Inferior parietal cortex (tissue), 1 donor: ENCODE data around the gene ITPKB.

Source experiments
- DNase-seq: peaks from one replicate; pipeline ENCODE4 v3.0.0-alpha.2; 2016; ENCODE audit errors: extremely low spot score

Gene ITPKB

GRCh38 chr1:226665505-226666163, 73.4 kb downstream of the ITPKB start:
- DNase-seq = no peak

DNA sequence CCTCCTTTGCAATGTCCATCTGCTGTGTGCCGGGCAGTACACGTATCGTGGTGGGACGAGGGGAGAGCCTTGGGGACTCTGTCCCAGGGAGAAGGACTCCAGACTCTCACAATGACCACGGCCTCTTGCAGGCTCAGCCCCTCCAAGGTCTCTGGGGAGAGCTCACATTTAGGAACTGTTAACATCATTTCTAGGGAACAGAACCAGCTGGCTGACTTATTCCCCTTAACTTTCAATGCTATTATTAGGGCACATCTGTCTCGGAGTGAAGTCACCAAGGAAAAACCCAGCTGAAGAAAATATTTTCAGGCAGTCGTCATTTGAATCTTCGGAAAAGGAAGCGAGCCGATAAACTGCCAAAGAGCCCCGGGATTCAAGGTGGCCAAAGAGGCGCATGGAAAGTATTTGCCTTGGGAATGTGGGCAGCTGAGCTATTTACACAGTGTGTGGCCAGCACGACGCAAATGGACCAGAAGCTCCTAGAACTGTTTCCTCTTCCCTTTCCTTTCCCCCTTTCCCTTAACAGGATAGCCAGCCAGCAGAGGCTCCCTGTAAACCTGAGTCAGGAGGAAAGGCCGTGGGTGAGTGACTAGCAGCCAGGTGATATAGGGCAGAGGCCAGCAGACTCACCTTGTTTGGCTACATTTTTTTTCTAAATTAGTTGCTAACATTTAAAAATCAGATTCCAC, 74.5 kb downstream of the ITPKB start:
- DNase-seq = no peak

DNA sequence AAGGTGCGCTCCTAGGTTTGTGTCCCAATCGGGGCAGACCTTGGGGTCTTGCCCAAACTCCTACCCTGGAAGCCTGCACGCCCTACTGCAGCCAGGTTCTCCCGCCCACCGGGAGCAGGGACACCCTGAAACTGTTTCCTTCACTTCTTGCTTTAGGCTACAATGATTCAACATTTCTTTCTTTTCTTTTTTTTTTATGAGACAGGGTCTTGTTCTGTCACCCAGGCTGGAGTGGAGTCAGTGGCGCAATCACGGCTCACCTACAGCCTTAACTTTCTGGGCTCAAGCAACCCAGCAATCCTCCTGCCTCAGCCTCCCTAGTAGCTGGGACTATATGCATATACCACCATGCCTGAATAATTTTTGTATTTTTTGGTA, 75.8 kb downstream of the ITPKB start:
- DNase-seq = no peak

GRCh38 chr1:226662642-226663326, 76.3 kb downstream of the ITPKB start:
- DNase-seq = no peak

- no peak for DNase-seq
Measured at GRCh38 chr1:226661965-226662364, 77.1 kb downstream of the ITPKB start.

DNA sequence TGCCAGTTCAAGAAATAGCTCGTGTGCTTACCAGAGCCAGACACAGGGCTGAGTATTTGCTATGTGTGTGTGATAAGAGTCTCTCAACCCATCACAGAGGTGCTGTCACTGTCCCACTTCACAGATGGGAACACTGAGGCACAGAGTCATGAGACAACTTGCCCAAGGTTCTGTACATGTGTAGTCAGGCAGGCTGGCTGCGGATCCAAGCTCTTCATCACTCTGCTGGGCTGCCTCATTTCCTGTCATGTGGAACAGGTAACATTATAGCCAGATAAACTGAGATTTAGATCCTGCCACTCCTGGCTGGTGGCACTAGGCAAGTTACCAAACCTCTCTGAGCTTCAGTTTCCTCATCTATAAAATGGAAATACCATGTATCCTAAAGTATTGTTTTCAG, 77.8 kb downstream of the ITPKB start:
- no peak for DNase-seq

DNA sequence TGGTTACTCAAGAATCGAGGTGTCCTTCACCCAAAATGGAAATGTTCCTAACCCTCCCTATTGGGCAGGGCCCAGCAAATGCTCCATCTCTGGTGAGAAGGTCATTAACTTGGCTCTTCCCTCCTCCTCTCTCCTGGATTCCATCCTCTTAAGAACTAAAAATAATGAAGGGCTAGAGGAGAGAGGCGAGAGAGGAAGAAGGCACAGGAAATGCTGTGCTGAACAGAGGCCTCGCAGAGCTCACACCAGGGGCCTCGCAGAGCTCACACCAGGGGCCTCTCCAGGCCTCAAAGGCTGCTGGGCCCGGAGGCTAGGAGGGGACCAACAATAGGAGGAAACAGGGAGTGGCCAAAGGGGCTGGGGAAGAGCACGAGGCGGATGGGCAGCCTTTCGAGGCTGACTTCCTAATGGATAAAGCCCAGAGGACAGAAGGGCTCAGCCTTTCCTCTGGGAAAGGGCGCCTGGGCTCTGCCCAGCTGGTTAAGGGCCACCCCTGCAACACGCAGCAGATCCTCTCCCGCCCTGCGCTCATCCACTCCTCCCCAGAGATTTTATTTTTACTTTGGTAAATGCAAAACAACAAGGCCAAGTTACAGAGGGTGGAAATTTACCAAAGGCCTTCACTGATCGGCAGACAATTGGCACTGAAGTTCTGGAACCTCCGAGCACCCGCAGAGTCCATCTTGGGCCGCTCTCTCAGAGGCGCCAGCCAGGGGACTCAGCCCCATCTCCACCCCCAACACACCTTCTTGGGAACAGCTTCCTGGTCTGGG, 78.5 kb downstream of the ITPKB start:
- DNase-seq = no peak

DNA sequence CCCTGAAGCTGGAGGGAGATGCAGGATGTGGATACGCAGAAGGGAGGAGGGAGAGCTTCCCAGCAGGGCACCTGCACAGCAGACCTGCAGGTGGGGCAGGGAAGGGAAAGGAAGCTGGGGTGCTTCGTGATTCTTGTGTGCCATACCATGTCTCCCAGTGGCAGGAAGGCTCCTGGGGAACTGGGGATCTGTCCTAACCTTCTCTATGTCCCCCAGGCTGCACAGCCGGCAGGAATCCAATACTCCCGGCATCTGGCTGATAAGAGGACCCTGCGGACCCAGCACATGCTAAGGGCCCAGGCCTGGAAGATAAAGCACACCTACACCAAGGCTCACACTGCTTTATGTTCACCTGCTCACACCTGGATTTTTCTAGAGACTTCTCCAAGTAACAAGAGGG, 79.4 kb downstream of the ITPKB start:
- no peak for DNase-seq

GRCh38 chr1:226659136-226659535, 79.9 kb downstream of the ITPKB start:
- DNase-seq = no peak

DNA sequence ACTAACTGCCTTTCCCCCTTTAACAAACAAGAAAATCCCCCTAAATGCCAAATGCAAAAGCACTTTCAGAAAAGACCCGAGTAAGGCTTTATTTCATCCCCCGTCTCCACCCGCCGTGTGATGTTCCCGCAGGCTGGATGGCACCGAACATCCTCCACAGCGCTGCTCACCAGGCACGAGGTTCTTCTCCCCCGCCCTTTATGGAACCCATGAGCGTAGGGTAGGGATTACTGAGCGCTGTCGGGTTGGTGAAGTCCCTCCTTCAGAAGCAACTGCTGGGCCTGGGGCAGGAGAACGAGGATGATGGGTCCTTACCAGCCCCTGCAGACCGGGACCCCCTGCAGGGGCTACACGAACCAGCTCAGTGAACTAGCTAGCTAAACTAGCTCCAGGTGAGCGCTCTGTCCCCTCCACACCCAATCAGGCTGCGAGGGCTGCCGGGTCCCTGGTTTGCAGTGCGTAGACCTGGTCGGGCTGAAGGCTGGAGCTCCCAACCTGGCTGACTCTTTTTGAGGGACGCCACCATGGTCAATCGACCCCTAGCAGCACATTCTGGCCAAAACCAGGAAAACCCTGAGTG, 80.4 kb downstream of the ITPKB start:
- DNase-seq = no peak

DNA sequence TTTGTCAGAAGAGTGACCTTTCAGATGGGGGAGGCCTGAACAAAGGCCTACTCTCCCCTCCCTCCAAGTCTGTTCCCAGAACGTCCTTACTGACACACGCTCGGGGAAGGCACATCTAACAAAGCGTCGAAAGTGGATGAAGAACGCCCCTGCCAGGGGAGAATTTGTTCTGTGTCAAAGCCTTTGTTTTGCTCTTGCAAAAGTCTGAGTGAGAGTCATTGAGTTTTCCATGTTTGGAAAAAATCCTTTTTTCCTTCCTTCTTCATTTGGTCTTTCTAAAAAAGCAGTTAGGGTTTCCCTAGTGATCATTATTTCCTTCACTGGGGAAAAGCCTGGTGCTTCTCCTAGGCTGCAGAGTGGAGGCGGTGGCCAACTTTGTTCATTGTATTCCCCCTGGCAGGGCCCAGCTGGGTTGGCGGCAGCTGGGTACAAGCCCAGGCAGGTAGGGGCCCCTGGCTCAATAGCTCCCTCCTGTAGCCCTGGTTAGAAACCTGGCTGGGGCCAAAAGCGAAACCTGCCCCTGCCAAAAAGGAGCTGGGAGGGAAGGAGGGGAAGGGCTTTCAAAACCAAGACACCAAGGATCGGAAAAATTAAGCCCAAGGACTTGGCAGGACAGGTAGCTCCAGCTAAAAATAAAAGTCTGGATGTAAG, 81.1 kb downstream of the ITPKB start:
- DNase-seq = no peak

DNA sequence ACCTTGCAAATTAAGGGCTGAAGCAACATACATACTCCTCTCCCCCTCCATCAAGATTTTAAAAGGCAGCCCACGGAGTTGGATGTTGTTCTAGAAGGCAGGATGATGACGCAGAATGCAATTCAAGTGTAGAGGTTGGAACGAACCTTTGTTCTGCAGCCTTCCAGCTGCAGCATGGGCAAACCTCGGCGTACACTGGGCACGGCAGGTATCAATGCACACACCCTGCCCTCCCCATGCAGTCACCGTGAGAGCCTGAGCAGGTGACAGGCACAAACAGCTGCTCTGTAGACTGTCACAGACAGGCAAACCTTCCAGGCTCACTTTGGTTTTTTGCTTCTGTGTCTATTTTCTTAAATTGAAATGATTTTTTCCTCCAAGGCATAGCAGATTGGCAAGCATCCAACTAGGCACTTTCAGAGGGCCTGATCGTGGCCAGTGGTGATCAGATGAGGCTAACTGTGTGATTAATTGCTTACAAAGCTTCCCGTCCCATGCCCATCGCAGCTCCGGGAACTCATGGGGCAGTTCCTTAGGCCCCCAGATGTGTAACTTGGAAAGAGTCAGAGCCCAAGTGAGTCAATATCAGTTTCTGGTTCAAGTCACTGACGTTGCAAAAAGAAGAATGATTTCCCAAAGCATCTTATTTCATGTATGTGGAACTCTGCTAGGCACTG, 82.3 kb downstream of the ITPKB start:
- DNase-seq = no peak

- DNase-seq = no peak
Measured at GRCh38 chr1:226656201-226656600, 82.9 kb downstream of the ITPKB start.

GRCh38 chr1:226655251-226656163, 83.6 kb downstream of the ITPKB start:
- DNase-seq = no peak

DNA sequence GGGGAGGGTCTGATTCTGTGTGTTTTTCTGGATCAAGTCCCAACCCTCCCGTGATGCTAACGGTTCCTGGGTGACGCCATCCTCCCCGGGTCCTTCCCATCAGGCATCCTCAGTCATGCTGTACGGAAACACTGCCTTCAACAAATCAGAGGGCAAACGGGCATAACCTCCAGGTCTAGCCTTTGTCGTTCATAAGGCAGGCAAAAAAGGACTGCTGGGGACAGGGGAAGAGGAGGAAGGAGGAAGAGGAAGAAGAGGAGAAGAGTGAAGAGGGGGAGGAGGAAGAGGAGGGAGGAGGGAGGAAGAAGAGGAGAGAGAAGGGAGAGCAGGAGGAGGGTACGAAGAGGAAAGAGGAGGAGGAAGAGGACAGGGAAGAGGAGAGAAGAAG, 84.4 kb downstream of the ITPKB start:
- DNase-seq = no peak

GRCh38 chr1:226654046-226654667, 84.9 kb downstream of the ITPKB start:
- DNase-seq = no peak

- DNase-seq = no peak
Measured at GRCh38 chr1:226653311-226653921, 85.7 kb downstream of the ITPKB start.

DNA sequence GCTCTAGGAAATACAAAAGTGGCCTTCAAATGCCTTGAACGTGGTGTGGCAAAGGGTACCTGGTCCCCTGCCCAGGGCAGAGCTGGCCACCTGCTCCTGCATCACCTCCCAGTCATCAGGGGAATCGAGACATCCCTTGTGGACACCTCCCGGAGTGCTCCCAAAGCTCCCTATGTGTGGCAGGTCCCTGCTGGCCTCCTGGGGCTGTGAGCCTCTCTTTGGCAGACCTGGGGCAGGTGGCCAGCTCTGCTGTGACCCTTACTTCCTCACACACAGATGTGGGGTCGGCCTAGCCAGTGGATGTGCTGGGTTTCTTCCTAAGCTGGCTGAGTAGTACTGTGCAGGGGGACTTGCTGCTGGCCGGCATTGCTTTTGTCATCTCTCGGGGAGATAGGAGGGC, 86.5 kb downstream of the ITPKB start:
- DNase-seq = no peak

DNA sequence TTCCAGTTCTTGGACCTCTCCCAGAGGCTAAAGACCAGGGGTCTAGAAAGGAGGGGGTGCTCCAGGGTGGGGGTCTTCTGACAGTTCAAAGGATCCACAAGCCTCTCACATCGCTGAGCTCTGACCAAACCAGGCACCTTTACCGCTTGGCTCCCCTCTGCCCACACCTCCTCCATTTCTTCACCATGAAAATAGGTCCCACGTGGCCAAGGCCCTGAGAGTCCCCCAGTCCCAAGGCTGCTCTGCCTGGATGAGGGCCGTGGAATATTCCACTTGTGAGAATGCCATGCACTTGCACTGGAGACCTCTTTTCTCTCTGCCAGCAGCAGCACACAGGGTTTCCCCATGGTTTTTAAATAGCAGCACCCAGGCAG, 87.4 kb downstream of the ITPKB start:
- no peak for DNase-seq
